ENCODE data around the gene TJP1.
"Not testable (repeated sequence)": the region's sequence is repeated elsewhere in the genome, so short reads cannot be mapped to it uniquely, and the experiment has no call there.

TJP1 gene

DNA sequence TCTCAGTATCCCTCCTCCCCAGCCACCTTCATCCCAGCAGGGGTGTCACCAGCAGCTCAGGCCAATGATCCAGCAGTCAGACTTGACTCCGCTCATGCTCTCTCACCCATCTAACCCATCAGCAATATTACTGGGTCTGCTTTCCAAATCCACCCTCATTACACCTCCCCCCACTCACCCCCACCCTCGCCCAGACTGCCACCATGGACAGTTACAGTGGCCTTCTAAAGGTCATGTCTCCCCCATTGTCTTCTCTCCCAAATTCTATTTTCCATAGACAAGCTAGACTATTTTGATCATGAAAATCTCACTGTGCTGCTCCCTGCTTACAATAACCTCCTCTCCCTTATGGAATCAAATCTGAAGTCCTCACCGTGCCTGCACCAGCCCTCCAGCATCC is 156.0 kb downstream of the TJP1 start:
- DNase-seq (ENCODE audit: low spot score), result no peak

- peak; percentile 52 for DNase-seq (ENCODE audit: low spot score)
Observed at GRCh38 chr15:29665444-29666003, 156.7 kb downstream of the TJP1 start.

GRCh38 chr15:29664406-29664805 is 157.9 kb downstream of the TJP1 start:
- no peak for DNase-seq (ENCODE audit: low spot score)

- DNase-seq (ENCODE audit: low spot score), result not testable (repeated sequence)
Observed at GRCh38 chr15:29657476-29657817, 164.8 kb downstream of the TJP1 start.

GRCh38 chr15:29656636-29657475 is 165.4 kb downstream of the TJP1 start:
- no peak for DNase-seq (ENCODE audit: low spot score)

DNA sequence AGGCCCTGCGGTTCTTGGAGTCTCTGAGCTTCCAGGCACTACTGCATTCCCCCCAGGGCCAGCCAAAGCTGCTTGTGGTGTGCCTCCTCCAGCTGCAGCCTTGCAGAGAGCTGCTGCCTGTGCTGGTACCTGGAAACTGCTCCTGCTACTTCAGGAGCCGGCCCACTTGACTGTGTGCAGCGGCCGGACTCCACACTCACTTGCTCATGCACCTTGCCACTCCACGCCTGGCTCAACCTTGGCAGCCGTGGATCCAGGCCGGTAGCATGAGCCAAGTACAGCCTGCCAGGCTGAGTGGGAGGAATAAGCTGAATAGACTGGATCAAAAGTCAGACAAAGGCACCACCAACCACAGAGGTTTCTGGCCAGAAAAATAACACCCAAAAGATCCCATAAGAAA is 169.7 kb downstream of the TJP1 start:
- DNase-seq (ENCODE audit: low spot score), result no peak

DNA sequence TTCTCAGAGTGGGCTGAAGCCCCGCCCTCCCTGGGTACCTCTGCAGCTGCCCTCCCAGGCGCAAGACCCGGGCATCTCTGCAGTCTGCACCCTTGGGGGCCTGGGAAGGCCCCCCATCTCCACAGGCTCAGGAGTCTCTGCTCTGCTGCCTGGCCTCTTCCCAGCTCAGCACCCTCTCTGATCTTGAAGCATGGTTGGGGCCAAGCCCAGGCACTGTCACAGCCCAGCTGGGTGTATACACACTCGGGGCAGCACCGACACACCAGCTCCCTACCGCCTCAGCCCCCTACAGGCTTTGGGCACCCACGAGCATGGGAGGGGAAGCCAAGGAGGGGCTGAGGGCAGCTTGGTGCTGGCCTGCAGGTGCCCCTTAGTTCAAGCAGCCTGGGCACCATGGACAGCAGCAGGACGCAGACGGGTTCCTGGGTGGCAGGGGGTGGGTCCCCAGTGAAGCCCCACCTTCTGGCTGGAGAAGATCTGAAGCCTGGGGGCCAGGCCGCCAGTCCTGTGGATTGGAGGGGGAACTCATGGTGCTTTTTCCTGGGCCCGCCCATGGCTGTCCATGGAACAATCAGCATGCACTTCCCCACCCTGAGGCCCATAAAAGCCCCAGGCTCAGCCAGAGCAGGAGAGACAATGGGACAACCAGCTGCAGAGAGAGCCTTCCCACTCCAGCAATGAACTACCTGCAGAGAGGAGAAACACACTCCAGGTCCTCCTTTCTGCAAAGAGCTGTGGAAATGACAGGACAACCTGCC is 170.6 kb downstream of the TJP1 start:
- no peak for DNase-seq (ENCODE audit: low spot score)
